ENCODE data around the gene CERT1. TPM values are rescaled to one million over a fixed set of nuclear protein-coding genes. Genes with fewer than 3 reads are reported as not detected.

The CERT1 gene
- polyA plus RNA-seq, 4 donors, result 54.0 to 64.9 (median 62.2) TPM

Other genes with a start within 250 kb of the CERT1 start
- gene HMGCR, start 174.4 kb downstream of the CERT1 start, polyA plus RNA-seq (ENCODE audit: insufficient read length in 4 of 4), result 10 to 100 TPM; 65.5 to 91.4 (median 82.3) TPM
- 10 to 100 TPM; 25.2 to 33.6 (median 32.6) TPM for gene POLK, start 262 bp upstream of the CERT1 start, polyA plus RNA-seq (ENCODE audit: insufficient read length in 4 of 4)
- gene ANKDD1B, start 99.8 kb upstream of the CERT1 start, polyA plus RNA-seq (ENCODE audit: insufficient read length in 4 of 4), result 1 to 10 TPM; 4.6 to 6.2 (median 5.4) TPM
- 10 to 100 TPM; 13.6 to 19.4 (median 17.3) TPM for gene POC5, start 205.8 kb upstream of the CERT1 start, polyA plus RNA-seq (ENCODE audit: insufficient read length in 4 of 4)